Occipital lobe (tissue), 1 donor: ENCODE measurements around the gene OR13C9. TPM values are rescaled to one million over a fixed set of nuclear protein-coding genes. Genes with fewer than 3 reads are reported as not detected.

Experiments
- total RNA-seq: library from RNA; depleted of rRNA; stranded (reverse); fragments of >200 nt; gene quantifications from one replicate; pipeline ENCODE4 v1.2.3, GENCODE V29; 2014

The OR13C9 gene
- total RNA-seq, 1 donor from 2014 or later: 0.62 TPM

Other genes starting within 250 kb of the OR13C9 start
- gene OR13F1, start 113.9 kb downstream of the OR13C9 start, total RNA-seq: not detected
- not detected for gene OR13C4, start 91.0 kb downstream of the OR13C9 start, total RNA-seq
- not detected for gene OR13C3, start 81.3 kb downstream of the OR13C9 start, total RNA-seq
- gene OR13C8, start 49.0 kb downstream of the OR13C9 start, total RNA-seq: not detected
- not detected for gene OR13C5, start 18.8 kb downstream of the OR13C9 start, total RNA-seq
- not detected for gene OR13C2, start 12.6 kb downstream of the OR13C9 start, total RNA-seq
- not detected for gene OR13D1, start 76.3 kb upstream of the OR13C9 start, total RNA-seq
- gene NIPSNAP3A, start 129.5 kb upstream of the OR13C9 start, total RNA-seq: 110 TPM
- gene NIPSNAP3B, start 145.9 kb upstream of the OR13C9 start, total RNA-seq: 15.0 TPM